Kidney (tissue), 14 donors: Measurements from ENCODE around the gene CCSER2. TPM values are rescaled to one million over a fixed set of nuclear protein-coding genes. Genes with fewer than 3 reads are reported as not detected.

ENCODE experiments used
- DNase-seq, 5 donors: peaks; one replicate each; pipeline ENCODE4 v3.0.0-alpha.2; 2013 to 2020
- FAIRE-seq: peaks from 2 replicates; lab custom pipeline; 2012; peaks lifted over from hg19 to GRCh38; lab: Jason Lieb, UNC
- H3K27ac ChIP-seq, 2 donors: one replicate each; pipeline ENCODE4 v1.7.0; 2013; ENCODE audit warnings: low read depth in 2 of 2, low read length in 2 of 2, inconsistent platforms in 1 of 2
- H3K27me3 ChIP-seq: one replicate; pipeline ENCODE4 v1.7.1; 2013; ENCODE audit warnings: low read length, inconsistent platforms; ENCODE audit not compliant: control insufficient read depth, insufficient read depth
- H3K36me3 ChIP-seq, 3 donors: one replicate each; pipeline versions ENCODE4 v1.7.0 to v1.7.1; 2013; ENCODE audit warnings: low read length in 3 of 3, control low read depth in 1 of 3, inconsistent platforms in 1 of 3; ENCODE audit not compliant: insufficient read depth in 3 of 3, control insufficient read depth in 2 of 3
- H3K4me1 ChIP-seq, 3 donors: one replicate each; pipeline versions ENCODE4 v1.7.0 to v1.7.1; 2013; ENCODE audit warnings: low read length in 3 of 3, inconsistent platforms in 1 of 3, low read depth in 1 of 3; ENCODE audit not compliant: control insufficient read depth in 2 of 3, insufficient read depth in 2 of 3
- H3K4me3 ChIP-seq, 3 donors: one replicate each; pipeline versions ENCODE4 v1.7.0 to v1.8.1; 2013; ENCODE audit warnings: low read length in 3 of 3, control low read depth in 1 of 3, inconsistent platforms in 1 of 3
- H3K9ac ChIP-seq, 3 donors: one replicate each; pipeline versions ENCODE4 v1.7.0 to v1.7.1; 2013; ENCODE audit warnings: low read length in 3 of 3, control low read depth in 1 of 3, inconsistent platforms in 1 of 3
- H3K9me3 ChIP-seq, 3 donors: one replicate each; pipeline versions ENCODE4 v1.7.0 to v1.7.1; 2013; ENCODE audit warnings: low read length in 3 of 3, control low read depth in 1 of 3, inconsistent platforms in 1 of 3; ENCODE audit not compliant: control insufficient read depth in 2 of 3, insufficient read depth in 1 of 3
- CTCF ChIP-seq: IDR thresholded peaks from 3 replicates; pipeline ENCODE4 v1.5.1; 2012; ENCODE audit warnings: mild to moderate bottlenecking, moderate library complexity, borderline replicate concordance; ENCODE audit not compliant: insufficient read depth; ENCODE audit errors: extremely low read depth
- intact Hi-C: fragments of 100-400 bp; cut with DNase I; formaldehyde crosslinking; loops from one replicate; pipeline ENCODE4 v1.11.1; 2022
- polyA plus RNA-seq: library from polyadenylated mRNA; stranded (reverse); fragments of 350-450 nt; fragmentation: Illumina TruSeq; extraction: RNeasy Lipid Tissue Mini Kit (QIAGEN cat#74804); gene quantifications from one replicate; pipeline ENCODE4 v1.2.3, GENCODE V29; 2014; ENCODE audit warnings: low read depth, low replicate concordance; ENCODE audit not compliant: insufficient read depth
- total RNA-seq: library from RNA; stranded (reverse); fragmentation: NEBNext Ultra II Directional; extraction: Animal tissue kit (Norgen Biotek cat#: 25700); gene quantifications from one replicate; pipeline ENCODE4 v1.2.1, GENCODE V29; 2021
- donor health status: control.
- donor health status: control.
- donor health status: control.
- donor health status: control.
- donor health status: control.
- donor health status: DM: yes; HTN: yes; CAD: no.
- donor health status: Normal renal cell carcinoma (clear cell type).

The CCSER2 gene
- total and polyA plus RNA-seq, 2 donors from 2014 or later: 12.6 to 46.4 TPM

- Histone ChIP-seq H3K9ac (no peak overlapping the region), H3K36me3 (no peaks in the 10 kb centered on the region), H3K9me3 (no peaks in the 10 kb centered on the region), H3K27ac (no peak overlapping the region), H3K27me3 (no peaks in the 10 kb centered on the region), H3K4me1 (no peaks in the 10 kb centered on the region), H3K4me3 (no peak overlapping the region)
- FAIRE-seq (no peak), DNase-seq (peak in 1 of 5 donors; percentile 18)
- no peak for TF ChIP-seq CTCF
- intact Hi-C loops: no loop called here
These were observed 149.2 kb downstream of the CCSER2 start for GRCh38 chr10:84477398-84478128.

DNA sequence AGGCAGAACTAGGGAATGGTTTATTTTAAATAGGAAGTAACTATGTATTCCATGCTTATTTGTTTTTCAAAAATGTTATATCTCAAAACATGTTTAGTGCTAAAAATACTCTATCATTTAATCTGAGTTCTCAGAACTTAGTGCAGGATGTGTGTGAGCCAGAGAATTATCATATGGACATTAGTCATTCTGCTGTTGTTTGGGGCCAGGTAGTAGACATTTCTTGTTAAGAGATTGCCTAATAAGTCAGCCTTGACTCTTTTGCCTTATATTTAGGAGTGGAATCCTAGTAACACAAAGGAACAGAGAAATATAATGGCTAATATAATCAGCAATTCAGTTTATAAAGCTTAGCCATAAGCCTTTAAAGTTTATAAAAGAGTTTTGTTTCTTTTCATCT, 149.8 kb downstream of the CCSER2 start:
- no peak for TF ChIP-seq CTCF
- Histone ChIP-seq H3K36me3 (no peaks in the 10 kb centered on the region), H3K27me3 (no peaks in the 10 kb centered on the region), H3K9ac (no peak overlapping the region), H3K9me3 (no peaks in the 10 kb centered on the region), H3K27ac (no peak overlapping the region), H3K4me3 (no peak overlapping the region), H3K4me1 (no peaks in the 10 kb centered on the region)
- no peak for DNase-seq
- intact Hi-C loops: no loop called here
- FAIRE-seq: no peak

DNA sequence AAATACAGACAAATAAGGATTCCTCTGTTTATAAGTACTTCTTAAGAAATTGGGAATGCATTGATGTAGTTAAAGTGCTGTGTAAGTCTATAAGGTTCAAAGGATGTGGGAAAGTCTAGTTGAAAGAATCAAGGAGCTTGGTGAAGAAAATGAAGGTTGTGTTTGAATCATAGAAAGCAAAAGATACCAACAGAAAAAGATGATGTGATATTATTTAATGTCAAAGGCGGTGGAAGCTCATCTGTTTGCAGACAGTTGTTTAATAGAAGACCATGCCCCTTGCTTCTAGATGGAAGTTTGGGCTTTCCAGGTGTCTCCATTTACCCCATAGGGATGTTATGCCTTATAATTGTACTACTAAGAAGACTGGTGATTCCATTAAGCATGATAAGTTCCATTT, 150.3 kb downstream of the CCSER2 start:
- FAIRE-seq (no peak), DNase-seq (no peak)
- intact Hi-C loops: no loop called here
- Histone ChIP-seq H3K27me3 (no peaks in the 10 kb centered on the region), H3K4me1 (no peaks in the 10 kb centered on the region), H3K4me3 (no peak overlapping the region), H3K9ac (no peak overlapping the region), H3K27ac (no peak overlapping the region), H3K36me3 (no peaks in the 10 kb centered on the region), H3K9me3 (no peaks in the 10 kb centered on the region)
- no peak for TF ChIP-seq CTCF
